ENCODE results near the gene TAB3. TPM values are rescaled to one million over a fixed set of nuclear protein-coding genes. Genes with fewer than 3 reads are reported as not detected.

The TAB3 gene
- total RNA-seq, 1 experiment from 2014 or later, result 30.9 TPM

DNA sequence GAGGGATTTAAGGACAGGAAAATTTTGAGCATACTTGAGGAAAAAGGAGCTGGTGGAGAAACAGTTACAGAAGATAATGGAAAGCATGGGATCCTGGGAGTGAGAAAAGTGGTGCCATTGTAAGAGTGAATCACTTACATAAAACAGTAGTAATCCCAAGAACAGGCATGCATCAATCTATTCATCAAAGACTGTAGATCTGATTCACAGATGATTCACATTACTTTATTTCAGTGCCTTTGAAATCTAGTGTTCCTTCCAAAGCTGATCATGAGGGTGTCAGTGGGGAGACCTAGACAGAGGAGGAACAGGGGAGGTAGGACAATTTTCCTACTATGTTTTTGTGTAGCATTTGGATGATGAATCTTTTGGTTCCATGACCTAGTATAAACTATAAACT lies 102.7 kb downstream of the TAB3 start:
- no peak overlapping the region for H3K27ac Mint-ChIP-seq (ENCODE audit: unreplicated experiment)
- BruUV-seq (replicated peaks), result no TSS peak

GRCh38 chrX:30781711-30782444 lies 107.2 kb downstream of the TAB3 start:
- Mint-ChIP-seq H3K9me3 (ENCODE audit: low read depth, unreplicated experiment) (no peaks in the 10 kb centered on the region), H3K27ac (ENCODE audit: unreplicated experiment) (no peak overlapping the region), H3K4me3 (ENCODE audit: low read depth, unreplicated experiment) (no peak overlapping the region), H3K4me1 (ENCODE audit: low read depth, unreplicated experiment) (no peaks in the 10 kb centered on the region), H3K27me3 (ENCODE audit: unreplicated experiment) (peaks cover 25% of the 10 kb centered on the region), H3K36me3 (ENCODE audit: insufficient read depth, unreplicated experiment) (no peaks in the 10 kb centered on the region)
- no peak for DNase-seq
- no peak for TF ChIP-seq CTCF (IDR thresholded peaks at IDR 0.05; ENCODE audit: unreplicated experiment)
- intact Hi-C loops (cut with micrococcal nuclease; ENCODE audit: unreplicated experiment), result no loop called here
- CTCF ChIA-PET, result no interaction called here
- BruUV-seq (replicated peaks), result no TSS peak

More for the DNA sequence above, 102.7 kb downstream of the TAB3 start:
- Mint-ChIP-seq H3K36me3 (ENCODE audit: insufficient read depth, unreplicated experiment) (no peaks in the 10 kb centered on the region), H3K27me3 (ENCODE audit: unreplicated experiment) (peaks cover 43% of the 10 kb centered on the region), H3K9me3 (ENCODE audit: low read depth, unreplicated experiment) (no peaks in the 10 kb centered on the region), H3K4me3 (ENCODE audit: low read depth, unreplicated experiment) (no peak overlapping the region), H3K4me1 (ENCODE audit: low read depth, unreplicated experiment) (no peaks in the 10 kb centered on the region)
- CTCF ChIA-PET, result no interaction called here
- DNase-seq, result no peak
- TF ChIP-seq CTCF (IDR thresholded peaks at IDR 0.05; ENCODE audit: unreplicated experiment), result no peak
- intact Hi-C loops (cut with micrococcal nuclease; ENCODE audit: unreplicated experiment), result no loop called here

GRCh38 chrX:30779453-30780030 lies 109.5 kb downstream of the TAB3 start:
- no peak overlapping the region for H3K4me3 Mint-ChIP-seq (ENCODE audit: low read depth, unreplicated experiment)
- BruUV-seq (replicated peaks), result no TSS peak
- H3K4me1 Mint-ChIP-seq (ENCODE audit: low read depth, unreplicated experiment), result no peaks in the 10 kb centered on the region
- DNase-seq, result no peak
- intact Hi-C loops (cut with micrococcal nuclease; ENCODE audit: unreplicated experiment), result no loop called here
- no peaks in the 10 kb centered on the region for H3K36me3 Mint-ChIP-seq (ENCODE audit: insufficient read depth, unreplicated experiment)
- H3K27ac Mint-ChIP-seq (ENCODE audit: unreplicated experiment), result no peak overlapping the region
- TF ChIP-seq CTCF (IDR thresholded peaks at IDR 0.05; ENCODE audit: unreplicated experiment), result no peak
- H3K9me3 Mint-ChIP-seq (ENCODE audit: low read depth, unreplicated experiment), result no peaks in the 10 kb centered on the region
- peaks cover 20% of the 10 kb centered on the region for H3K27me3 Mint-ChIP-seq (ENCODE audit: unreplicated experiment)
- CTCF ChIA-PET, result no interaction called here

DNA sequence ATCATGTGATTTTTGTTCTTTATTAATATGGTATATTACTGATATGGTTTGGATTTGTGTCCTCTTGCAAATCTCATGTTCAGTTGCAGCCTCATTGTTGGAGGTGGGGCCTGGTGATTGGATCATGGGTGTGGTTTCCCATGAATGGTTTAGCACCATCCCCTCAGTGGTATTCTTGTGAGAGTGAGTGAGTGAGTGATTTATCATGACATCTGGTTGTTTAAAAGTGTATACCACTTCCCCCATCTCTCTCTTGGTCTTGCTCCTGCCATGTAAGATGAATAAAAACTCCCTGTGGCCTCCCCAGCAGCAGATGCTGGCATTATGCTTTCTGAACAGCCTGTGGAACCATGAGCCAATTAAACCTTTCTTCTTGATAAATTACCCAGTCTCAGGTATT lies 111.5 kb downstream of the TAB3 start:
- DNase-seq, result no peak
- Mint-ChIP-seq H3K4me1 (ENCODE audit: low read depth, unreplicated experiment) (no peaks in the 10 kb centered on the region), H3K36me3 (ENCODE audit: insufficient read depth, unreplicated experiment) (no peaks in the 10 kb centered on the region), H3K27me3 (ENCODE audit: unreplicated experiment) (peaks cover 20% of the 10 kb centered on the region), H3K9me3 (ENCODE audit: low read depth, unreplicated experiment) (no peaks in the 10 kb centered on the region), H3K4me3 (ENCODE audit: low read depth, unreplicated experiment) (no peak overlapping the region), H3K27ac (ENCODE audit: unreplicated experiment) (no peak overlapping the region)
- intact Hi-C loops (cut with micrococcal nuclease; ENCODE audit: unreplicated experiment), result no loop called here
- BruUV-seq (replicated peaks), result no TSS peak
- CTCF ChIA-PET, result no interaction called here
- TF ChIP-seq CTCF (IDR thresholded peaks at IDR 0.05; ENCODE audit: unreplicated experiment), result no peak

Other genes with a start within 250 kb of the TAB3 start
- 14.3 and 15.2 TPM in 2 replicates for gene GK, start 235.8 kb downstream of the TAB3 start, total RNA-seq (2022)
- gene FTHL17, start 182.8 kb upstream of the TAB3 start, total RNA-seq (2022), result not detected in 2 replicates

Data from Calu3 (cell line).